ENCODE results near the gene CDYL.

Gene CDYL

DNA sequence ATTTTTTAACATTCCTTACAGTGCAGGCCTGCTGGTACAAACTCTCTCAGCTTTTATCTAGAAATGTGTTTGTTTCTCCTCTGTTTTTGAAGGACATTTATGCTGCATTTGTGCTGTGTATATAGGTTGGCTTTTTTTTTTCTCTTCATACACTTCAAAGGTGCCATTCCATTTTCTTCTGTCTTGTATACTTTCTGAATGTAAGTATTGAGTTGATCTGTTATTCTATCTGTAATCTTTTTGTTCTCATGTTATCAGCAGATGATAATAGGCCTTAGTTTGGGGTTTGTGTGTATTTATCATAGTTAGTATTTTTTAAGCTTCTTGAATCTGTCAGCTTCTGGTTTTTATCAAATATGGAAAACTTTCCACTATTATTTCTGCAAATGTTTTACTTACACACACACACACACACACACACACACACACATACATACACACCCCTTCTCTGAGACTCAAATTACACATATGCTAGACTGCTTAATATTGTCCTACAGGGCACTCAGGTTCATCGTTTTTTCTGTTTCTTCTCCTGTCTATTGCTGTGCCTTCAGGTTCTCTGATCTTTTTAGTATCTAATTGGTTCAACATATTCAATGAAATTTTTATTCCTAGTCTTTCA is 153.0 kb downstream of the CDYL start:
- DNase-seq (no peak), ATAC-seq (no peak)
- Mint-ChIP-seq H3K9me3 (no peaks in the 10 kb centered on the region), H3K4me1 (peaks cover 53% of the 10 kb centered on the region), H3K4me3 (no peak overlapping the region), H3K27me3 (no peaks in the 10 kb centered on the region), H3K27ac (no peak overlapping the region)

DNA sequence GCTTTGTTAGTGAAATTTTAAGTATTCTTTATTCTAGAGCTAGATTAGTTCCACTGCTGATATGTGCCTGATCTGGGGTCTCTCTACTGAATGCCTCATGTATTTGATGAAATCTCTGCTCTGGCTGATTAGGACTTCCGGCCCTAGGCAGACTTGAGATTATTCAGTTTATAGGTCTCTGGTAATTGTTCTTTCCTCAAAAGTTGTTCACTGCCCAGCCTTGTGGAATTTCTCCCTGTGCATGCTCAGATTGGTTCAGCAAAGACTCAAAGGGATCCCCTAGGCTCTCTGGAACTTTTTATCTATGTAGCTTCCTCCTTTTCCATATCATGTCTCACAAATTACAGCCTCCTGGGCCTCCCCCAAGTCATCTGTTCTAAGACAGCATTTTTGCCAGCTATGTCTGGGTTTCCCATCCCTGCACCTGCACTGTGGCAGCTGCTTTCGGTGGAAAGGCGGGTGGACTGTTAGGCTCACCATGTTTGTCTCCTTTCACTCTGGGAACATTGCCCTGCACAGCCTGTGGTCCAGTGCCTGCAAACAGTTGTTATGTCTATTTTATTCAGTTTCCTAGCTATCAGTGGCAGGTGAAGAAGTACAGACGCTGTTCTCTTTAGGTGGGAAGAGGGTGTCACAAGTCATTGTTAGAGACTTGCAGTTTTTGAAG is 154.0 kb downstream of the CDYL start:
- no peaks in the 10 kb centered on the region for H3K9me3 Mint-ChIP-seq

DNA sequence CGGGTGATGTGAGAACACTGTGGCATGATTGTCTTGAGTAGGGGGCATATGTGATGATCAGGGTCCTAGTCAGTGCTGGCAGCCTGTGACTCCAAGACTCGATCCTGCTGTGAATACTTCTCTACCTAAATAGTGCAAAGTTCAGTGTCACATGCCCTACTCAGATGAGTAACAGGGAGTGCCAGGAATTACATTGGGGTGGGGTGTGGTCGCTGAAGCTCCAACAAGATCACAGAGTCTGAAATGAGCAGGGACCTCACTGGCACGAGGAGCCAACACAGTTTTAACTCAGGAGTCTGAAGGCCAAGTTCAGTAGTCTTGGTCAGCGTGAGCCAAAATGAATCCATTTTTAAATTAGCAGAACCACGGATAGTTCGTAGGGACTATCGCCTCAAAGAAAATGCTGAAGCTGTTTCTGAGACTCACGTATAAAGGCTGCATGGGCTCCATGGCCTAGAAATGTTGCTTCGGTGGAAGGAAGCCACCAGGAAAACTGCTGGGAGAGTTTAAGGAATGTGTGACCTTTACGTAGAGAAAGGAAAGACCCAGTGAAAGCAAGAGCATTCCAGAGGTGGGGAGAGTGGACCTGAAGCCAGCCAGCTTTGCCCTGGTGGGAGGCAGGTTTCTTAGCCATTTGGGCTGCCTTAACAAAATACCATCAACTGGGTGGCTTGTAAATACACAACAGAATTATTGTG is 155.5 kb downstream of the CDYL start:
- DNase-seq (no peak), ATAC-seq (no peak)
- H3K9me3 Mint-ChIP-seq, result no peaks in the 10 kb centered on the region
- no peak overlapping the region for H3K27ac Mint-ChIP-seq
- H3K27me3 Mint-ChIP-seq, result no peaks in the 10 kb centered on the region
- H3K4me1 Mint-ChIP-seq, result peaks cover 68% of the 10 kb centered on the region
- H3K4me3 Mint-ChIP-seq, result no peak overlapping the region

More for the DNA sequence above, 154.0 kb downstream of the CDYL start:
- DNase-seq (no peak), ATAC-seq (no peak)
- H3K4me3 Mint-ChIP-seq, result no peak overlapping the region
- H3K27ac Mint-ChIP-seq, result peak overlapping the region in 1 of 2 donors; percentile 55
- no peaks in the 10 kb centered on the region for H3K27me3 Mint-ChIP-seq
- H3K4me1 Mint-ChIP-seq, result peaks cover 54% of the 10 kb centered on the region

DNA sequence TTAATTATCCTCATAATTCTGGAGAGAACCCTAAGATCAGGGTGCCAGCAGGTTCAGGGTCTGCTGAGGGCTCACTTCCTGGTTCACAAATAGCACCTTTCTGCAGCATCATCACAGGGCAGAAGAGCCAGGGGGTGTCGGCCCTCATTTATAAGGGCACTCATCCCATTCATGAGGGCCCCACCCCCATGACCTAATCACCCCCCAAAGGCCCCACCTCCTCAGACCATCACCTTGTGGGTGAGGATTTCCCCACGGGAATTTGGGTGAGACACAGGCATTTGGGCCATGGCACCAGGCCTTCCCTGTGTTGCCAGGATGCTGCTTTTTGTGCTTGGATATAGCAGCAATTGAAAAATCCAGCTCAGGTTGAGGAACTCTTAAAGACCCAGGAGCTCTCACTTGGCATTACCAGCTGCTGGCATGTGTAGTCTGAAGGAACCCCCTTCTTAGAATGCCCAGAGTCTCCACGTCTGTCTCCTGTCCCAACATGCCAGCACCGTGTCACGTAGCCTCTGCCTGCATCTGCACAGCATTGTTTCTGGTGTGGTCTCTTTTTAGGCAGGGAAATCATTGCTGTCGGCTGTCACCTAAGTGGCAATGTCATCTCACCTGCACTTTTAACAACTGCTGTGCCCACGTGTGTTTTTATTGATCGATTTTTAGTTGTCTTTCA is 156.2 kb downstream of the CDYL start:
- Mint-ChIP-seq H3K27me3 (no peaks in the 10 kb centered on the region), H3K9me3 (no peaks in the 10 kb centered on the region), H3K4me3 (no peak overlapping the region), H3K4me1 (peaks cover 68% of the 10 kb centered on the region), H3K27ac (no peak overlapping the region)
- no peak for ATAC-seq
- no peak for DNase-seq

DNA sequence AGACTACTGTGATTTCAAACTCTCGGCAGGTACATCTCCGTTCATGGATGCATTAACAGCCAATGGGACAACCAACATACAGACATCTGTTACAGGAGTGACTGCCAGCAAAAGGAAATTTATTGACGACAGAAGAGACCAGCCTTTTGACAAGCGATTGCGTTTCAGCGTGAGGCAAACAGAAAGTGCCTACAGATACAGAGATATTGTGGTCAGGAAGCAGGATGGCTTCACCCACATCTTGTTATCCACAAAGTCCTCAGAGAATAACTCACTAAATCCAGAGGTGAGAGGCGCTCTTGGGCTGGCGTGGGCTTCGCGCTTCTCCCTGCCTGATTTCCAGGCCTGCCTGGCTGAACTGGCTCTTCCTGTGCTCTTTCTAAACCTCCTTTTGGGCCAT is 159.3 kb downstream of the CDYL start:
- ATAC-seq, result peak; percentile 84
- H3K4me3 Mint-ChIP-seq, result peak overlapping the region in 1 of 2 donors; percentile 54
- DNase-seq, result peak in 1 of 2 donors; percentile 71
- H3K4me1 Mint-ChIP-seq, result peaks cover 69% of the 10 kb centered on the region
- H3K27ac Mint-ChIP-seq, result peak overlapping the region; percentile 8 to 86
- H3K27me3 Mint-ChIP-seq, result no peaks in the 10 kb centered on the region
- H3K9me3 Mint-ChIP-seq, result no peaks in the 10 kb centered on the region

DNA sequence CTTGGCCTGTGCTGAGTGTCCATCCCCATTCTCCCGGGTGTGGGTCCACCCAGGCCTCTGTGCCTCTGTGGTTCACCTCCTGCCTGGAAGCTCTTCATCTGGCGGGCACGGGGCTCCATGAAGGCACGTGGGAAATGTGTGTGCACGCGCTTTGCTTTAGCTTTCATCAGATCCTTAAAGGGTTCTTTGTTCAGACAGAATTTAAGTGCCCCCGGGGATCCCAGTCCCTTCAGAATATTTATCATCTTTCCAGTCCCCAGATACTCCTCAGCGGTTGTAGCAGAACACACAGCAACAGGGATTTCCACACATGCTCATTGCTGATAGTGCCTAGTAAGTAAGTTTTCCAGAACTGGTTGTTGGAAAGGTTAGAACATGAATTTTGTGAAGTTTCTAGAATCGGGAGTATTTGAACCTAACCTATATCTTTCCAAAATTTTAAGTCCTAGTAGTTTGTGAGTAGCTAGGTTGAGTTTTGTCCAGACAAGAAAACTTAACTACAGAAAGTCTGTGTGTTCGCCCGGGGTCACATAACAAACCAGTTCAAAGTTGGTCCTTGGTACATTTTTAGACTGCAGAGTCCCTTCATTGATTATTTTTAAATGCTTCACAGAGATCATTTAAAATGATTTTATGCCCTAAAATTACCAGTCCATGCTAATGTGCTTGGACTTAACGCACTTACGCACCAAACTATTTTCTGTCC is 159.9 kb downstream of the CDYL start:
- peaks cover 70% of the 10 kb centered on the region for H3K4me1 Mint-ChIP-seq
- H3K4me3 Mint-ChIP-seq, result peak overlapping the region in 1 of 2 donors; percentile 56
- H3K27ac Mint-ChIP-seq, result peak overlapping the region; percentile 45 to 75
- DNase-seq (no peak), ATAC-seq (no peak)
- H3K9me3 Mint-ChIP-seq, result no peaks in the 10 kb centered on the region
- H3K27me3 Mint-ChIP-seq, result no peaks in the 10 kb centered on the region

DNA sequence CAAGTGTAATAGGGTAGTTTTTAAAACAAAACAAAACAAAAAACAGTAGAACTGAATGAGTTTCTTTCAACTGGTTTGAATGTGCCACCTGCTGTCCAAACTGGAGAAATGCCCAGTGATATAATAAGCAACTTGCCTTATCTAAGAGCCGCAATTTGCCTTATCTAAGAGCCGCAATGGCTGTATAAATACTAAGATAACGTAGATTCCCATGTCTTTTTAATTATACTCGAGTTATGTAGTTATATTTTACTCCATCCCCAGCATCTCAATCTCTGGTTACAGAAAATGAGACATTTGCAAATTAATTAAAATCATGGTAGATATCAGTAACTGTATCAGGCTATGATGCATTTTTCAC is 160.5 kb downstream of the CDYL start:
- DNase-seq, result no peak
- Mint-ChIP-seq H3K9me3 (no peaks in the 10 kb centered on the region), H3K4me1 (peaks cover 68% of the 10 kb centered on the region), H3K27ac (peak overlapping the region in 1 of 2 donors; percentile 75), H3K27me3 (no peaks in the 10 kb centered on the region), H3K4me3 (peak overlapping the region in 1 of 2 donors; percentile 10)
- no peak for ATAC-seq

DNA sequence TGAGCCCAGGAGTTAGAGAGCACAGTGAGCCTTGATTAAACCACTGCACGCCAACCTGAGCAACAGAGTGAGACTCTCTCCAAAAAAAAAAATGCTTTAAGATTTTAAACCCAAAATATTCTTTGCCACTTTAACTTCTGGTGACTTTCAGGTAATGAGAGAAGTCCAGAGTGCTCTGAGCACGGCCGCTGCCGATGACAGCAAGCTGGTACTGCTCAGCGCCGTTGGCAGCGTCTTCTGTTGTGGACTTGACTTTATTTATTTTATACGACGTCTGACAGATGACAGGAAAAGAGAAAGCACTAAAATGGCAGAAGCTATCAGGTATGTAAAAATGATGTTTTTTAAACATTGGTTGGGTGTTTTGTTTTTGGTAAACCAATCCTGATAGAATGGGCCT is 161.2 kb downstream of the CDYL start:
- ATAC-seq (no peak), DNase-seq (no peak)
- Mint-ChIP-seq H3K27ac (no peak overlapping the region), H3K9me3 (no peaks in the 10 kb centered on the region), H3K4me1 (peaks cover 73% of the 10 kb centered on the region), H3K4me3 (no peak overlapping the region), H3K27me3 (no peaks in the 10 kb centered on the region)

DNA sequence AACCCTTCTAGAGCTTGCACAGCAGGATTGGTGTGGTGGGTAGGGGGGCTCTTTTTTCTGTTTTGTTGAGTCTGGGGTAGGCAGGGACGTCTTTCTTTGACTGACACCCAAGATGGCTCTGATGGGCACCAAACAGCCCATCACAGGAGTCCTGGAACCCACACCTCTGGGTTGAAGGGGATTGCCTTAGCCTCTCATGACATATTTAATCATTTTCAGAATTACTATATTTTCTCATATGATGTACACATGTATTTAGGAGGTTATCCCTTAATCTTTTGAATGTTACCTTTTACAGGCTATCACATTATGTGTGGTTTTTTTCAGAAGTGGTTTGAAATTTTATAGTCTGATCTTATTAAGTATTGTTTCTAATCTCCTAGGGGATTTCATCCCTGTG is 163.0 kb downstream of the CDYL start:
- Mint-ChIP-seq H3K9me3 (no peaks in the 10 kb centered on the region), H3K27me3 (no peaks in the 10 kb centered on the region), H3K4me3 (peak overlapping the region in 1 of 2 donors; percentile 46), H3K27ac (peak overlapping the region; percentile 15 to 40), H3K4me1 (peaks cover 76% of the 10 kb centered on the region)
- ATAC-seq (peak; percentile 78), DNase-seq (peak in 1 of 2 donors; percentile 47)

DNA sequence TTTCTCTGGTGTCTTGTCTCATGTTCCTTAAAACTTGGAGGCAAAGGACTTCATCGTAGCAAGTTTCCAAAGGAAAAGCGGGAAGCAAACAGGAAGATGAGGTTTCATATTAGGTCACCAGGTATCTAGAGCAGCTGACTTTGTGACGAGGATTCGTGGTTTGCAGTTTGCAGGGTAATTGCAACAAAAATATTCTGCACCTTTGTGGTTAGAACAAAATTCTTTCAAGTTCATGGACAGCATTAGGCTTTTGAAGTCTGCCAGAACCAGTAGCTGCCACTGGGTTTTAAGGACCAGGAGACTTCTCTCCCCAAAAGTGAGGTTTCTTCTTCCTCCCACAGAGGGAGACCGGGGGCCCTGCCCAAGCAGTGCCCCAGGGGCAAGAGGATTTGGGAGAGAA is 164.2 kb downstream of the CDYL start:
- DNase-seq, result no peak
- H3K4me1 Mint-ChIP-seq, result peaks cover 65% of the 10 kb centered on the region
- H3K4me3 Mint-ChIP-seq, result peak overlapping the region in 1 of 2 donors; percentile 37

DNA sequence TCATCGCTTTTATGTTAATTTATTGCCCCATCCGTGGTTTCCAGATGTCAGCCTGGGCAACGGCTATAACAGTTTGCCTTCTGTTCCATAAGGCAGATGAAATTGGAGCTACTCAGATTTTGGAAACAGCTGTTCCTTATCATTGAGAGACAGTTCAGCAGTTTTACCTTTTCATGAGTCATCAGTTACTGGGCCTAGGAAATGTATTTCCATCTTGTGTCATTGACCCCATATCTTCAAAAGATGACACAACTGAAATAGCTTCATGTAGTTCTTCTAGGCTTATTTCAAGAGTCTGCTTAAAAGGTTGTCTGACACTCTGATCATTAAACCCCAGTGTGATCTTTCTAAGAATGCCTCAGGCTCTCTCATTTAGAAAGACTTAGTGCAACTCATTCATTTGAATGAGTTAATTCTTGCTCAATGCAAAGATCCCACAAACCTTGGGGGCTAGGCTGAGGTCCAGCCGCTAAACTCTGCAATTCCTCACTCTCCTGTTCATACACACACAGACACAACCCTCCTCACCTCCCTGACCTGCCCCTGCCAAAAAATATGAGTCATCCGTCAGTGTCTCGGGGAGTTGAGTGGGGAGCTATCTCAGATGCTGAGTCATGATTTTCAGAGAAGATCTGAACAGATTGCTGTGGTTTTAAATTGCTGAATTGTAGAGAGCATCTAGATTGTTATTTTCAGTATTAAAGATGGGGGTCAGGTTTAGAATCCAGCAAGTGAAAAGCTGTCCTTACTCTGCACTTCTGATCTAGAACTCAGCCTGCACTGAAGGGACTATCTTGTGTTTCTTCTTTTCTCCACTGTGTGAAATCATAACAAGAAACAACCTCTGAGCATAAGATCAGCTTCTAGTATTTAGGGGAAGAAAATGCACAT is 165.8 kb downstream of the CDYL start:
- ATAC-seq, result peak; percentile 88
- Mint-ChIP-seq H3K4me1 (peaks cover 53% of the 10 kb centered on the region), H3K9me3 (no peaks in the 10 kb centered on the region), H3K4me3 (peak overlapping the region; percentile 21 to 22), H3K27ac (peak overlapping the region; percentile 43 to 49), H3K27me3 (no peaks in the 10 kb centered on the region)
- DNase-seq, result peak in 1 of 2 donors; percentile 72

More for the DNA sequence above, 164.2 kb downstream of the CDYL start:
- H3K27me3 Mint-ChIP-seq, result no peaks in the 10 kb centered on the region
- peak overlapping the region in 1 of 2 donors; percentile 50 for H3K27ac Mint-ChIP-seq
- H3K9me3 Mint-ChIP-seq, result no peaks in the 10 kb centered on the region
- no peak for ATAC-seq

DNA sequence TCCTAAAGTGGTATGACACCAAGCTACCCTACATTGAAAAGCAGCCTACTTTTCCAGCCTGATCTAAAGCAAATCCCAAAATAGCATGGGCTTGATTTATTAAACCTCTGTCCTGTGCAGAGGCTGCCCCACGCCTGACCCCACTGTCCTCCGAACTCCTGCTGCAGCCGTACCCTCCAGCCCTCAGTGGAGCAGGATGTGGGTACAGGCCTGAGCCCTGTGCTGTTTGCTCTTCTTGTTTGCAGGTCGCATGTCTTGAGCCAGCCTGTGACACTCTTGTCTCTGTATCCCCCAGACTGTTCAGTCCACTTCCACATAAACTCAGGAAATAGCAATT is 166.4 kb downstream of the CDYL start:
- Mint-ChIP-seq H3K27me3 (no peaks in the 10 kb centered on the region), H3K4me1 (peaks cover 53% of the 10 kb centered on the region), H3K9me3 (no peaks in the 10 kb centered on the region), H3K27ac (peak overlapping the region; percentile 73 to 89), H3K4me3 (peak overlapping the region; percentile 47 to 60)
- ATAC-seq, result no peak
- no peak for DNase-seq

DNA sequence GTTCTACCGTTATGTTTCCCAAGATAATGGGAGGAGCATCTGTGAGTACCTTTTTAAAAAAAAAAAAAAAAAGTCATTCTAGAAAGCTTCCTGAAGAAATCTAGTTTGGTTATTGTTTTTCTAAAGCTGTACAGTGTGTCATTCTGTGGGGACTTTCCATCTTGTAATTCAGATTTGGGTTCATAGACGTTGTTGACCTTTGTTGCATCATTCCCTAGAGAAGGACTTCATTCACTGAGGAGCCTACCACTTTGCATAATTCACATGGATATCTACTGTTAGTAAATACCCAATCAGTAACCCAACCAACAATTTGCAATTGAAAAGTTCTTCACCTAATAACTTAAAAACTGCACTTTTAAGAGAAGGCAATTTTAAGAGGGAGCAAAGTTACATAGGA is 167.5 kb downstream of the CDYL start:
- Mint-ChIP-seq H3K27ac (peak overlapping the region; percentile 89 to 94), H3K27me3 (no peaks in the 10 kb centered on the region), H3K4me3 (peak overlapping the region in 1 of 2 donors; percentile 42), H3K4me1 (peaks cover 52% of the 10 kb centered on the region), H3K9me3 (no peaks in the 10 kb centered on the region)
- DNase-seq (no peak), ATAC-seq (no peak)

DNA sequence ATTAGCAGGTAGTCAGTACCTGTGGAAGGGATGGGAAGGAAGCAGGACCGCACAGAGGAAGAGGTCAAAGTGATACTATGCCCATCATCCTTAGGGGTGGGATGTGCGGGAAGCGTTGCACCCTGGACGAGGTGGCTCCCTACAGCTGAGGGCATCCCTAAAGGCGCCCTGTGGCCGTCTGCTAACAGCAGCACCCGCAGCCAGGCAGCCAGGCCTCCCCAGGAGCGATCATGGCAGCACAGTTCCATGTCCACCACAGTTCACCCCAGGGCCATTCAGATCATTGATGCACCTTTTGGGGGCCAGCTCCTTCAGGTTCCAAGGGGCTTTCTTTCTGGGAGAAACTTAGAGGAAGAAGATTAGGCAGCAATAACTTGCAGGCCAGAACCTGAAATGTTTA is 168.1 kb downstream of the CDYL start:
- ATAC-seq, result no peak
- H3K4me1 Mint-ChIP-seq, result peaks cover 46% of the 10 kb centered on the region
- H3K27ac Mint-ChIP-seq, result peak overlapping the region; percentile 71 to 94
- H3K27me3 Mint-ChIP-seq, result no peaks in the 10 kb centered on the region
- H3K4me3 Mint-ChIP-seq, result no peak overlapping the region
- no peaks in the 10 kb centered on the region for H3K9me3 Mint-ChIP-seq
- DNase-seq, result no peak
